IgD-negative memory B cell (primary cell): Measurements from ENCODE around the gene DLGAP4. TPM values are rescaled to one million over a fixed set of nuclear protein-coding genes. Genes with fewer than 3 reads are reported as not detected.

Experiments used
- H3K27ac Mint-ChIP-seq, 3 donors: one replicate each; pipeline ENCODE4 v1.8.0; 2020 to 2022; ENCODE audit warnings: mild to moderate bottlenecking in 3 of 3, mixed read lengths in 3 of 3, moderate library complexity in 1 of 3
- H3K27me3 Mint-ChIP-seq: one replicate; pipeline ENCODE4 v1.8.0; 2021; ENCODE audit warnings: mixed read lengths
- H3K36me3 Mint-ChIP-seq: one replicate; pipeline ENCODE4 v1.8.0; 2020; ENCODE audit warnings: mild to moderate bottlenecking, mixed read lengths
- H3K4me1 Mint-ChIP-seq, 3 donors: one replicate each; pipeline ENCODE4 v1.8.0; 2020 to 2022; ENCODE audit warnings: mixed read lengths in 3 of 3, mild to moderate bottlenecking in 1 of 3
- H3K4me3 Mint-ChIP-seq, 4 donors: one replicate each; pipeline ENCODE4 v1.8.0; 2020 to 2022; ENCODE audit warnings: mild to moderate bottlenecking in 4 of 4, mixed read lengths in 4 of 4, moderate library complexity in 3 of 4
- H3K9me3 Mint-ChIP-seq, 3 donors: one replicate each; pipeline ENCODE4 v1.8.0; 2020 to 2021; ENCODE audit warnings: mixed read lengths in 3 of 3, mild to moderate bottlenecking in 1 of 3
- polyA plus RNA-seq: library from polyadenylated mRNA; unstranded; fragments of 300-500 nt; fragmentation: Illumina TruSeq; gene quantifications from one replicate; pipeline ENCODE4 v1.2.3, GENCODE V29; 2021

DLGAP4 gene
- 48.2 TPM for polyA plus RNA-seq

DNA sequence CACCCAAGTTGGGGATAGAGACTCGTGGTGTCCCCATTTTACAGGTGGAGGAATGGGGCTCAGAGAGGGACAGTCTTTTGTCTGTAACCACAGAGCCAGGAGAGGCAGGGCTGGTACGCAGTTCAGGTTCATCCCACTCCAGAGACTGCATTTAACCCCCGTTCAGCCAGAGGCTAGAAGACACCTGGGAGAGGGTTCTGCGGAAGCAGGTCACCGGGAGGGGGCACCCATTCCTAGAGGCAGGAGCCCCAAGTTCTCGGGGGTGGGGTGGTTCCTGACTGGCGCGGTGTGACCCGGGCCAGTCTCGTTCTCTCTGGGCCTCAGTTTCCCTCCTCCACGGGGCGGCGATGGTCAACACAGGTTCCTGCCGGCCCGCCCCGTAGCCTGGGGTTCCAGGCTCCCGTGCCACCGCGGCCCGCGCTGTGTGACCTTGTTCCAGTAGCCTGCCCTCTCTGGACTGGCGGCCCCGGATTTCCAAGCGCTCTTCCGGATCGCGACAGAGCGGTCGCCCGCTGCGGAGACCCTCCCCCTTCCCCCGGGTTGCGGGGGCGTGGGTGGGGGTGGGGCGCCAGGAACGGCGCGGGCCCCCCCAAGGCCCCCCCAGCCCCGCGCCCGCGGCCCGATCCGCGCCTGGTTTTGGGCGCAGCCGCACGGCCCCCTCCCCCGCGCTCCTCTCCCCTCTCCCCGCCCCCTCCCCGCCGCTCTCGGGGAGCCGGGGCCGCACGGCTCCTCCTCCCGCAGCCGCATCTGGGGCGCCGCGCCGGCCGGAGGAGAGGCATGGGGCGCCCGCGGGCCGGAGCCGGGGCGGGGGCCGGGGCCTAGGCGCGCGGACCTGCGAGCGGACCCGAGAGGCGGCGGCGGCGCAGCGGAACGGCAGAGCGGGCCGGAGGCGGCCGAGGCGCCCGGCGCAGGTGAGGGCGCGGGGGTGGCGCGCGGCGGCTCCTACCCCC lies at the start of gene DLGAP4:
Gene DLGAP4, plus strand, starts transcription at position 738 of the 950 bp plus-strand sequence. CDS start 125,379 bp downstream, outside the sequence.
- H3K4me1 Mint-ChIP-seq, result peaks cover 0 to 10% (median 8%) of the 10 kb centered on the region in 3 donors
- H3K4me3 Mint-ChIP-seq, result peak within 1 kb of the TSS; percentile 32 to 93 (median 74)
- H3K9me3 Mint-ChIP-seq, result peaks cover 0 to 2% (median 0%) of the 10 kb centered on the region in 3 donors
- peaks cover 47% of the 10 kb centered on the region for H3K27me3 Mint-ChIP-seq
- H3K27ac Mint-ChIP-seq, result no peak within 1 kb of the TSS
- H3K36me3 Mint-ChIP-seq, result no peaks in the 10 kb centered on the region

GRCh38 chr20:36259177-36260061 lies 46.7 kb upstream of the DLGAP4 start:
- H3K36me3 Mint-ChIP-seq, result no peaks in the 10 kb centered on the region
- no peaks in the 10 kb centered on the region for H3K4me1 Mint-ChIP-seq
- H3K4me3 Mint-ChIP-seq, result no peak overlapping the region
- H3K9me3 Mint-ChIP-seq, result no peaks in the 10 kb centered on the region
- H3K27me3 Mint-ChIP-seq, result no peaks in the 10 kb centered on the region
- H3K27ac Mint-ChIP-seq, result no peak overlapping the region

DNA sequence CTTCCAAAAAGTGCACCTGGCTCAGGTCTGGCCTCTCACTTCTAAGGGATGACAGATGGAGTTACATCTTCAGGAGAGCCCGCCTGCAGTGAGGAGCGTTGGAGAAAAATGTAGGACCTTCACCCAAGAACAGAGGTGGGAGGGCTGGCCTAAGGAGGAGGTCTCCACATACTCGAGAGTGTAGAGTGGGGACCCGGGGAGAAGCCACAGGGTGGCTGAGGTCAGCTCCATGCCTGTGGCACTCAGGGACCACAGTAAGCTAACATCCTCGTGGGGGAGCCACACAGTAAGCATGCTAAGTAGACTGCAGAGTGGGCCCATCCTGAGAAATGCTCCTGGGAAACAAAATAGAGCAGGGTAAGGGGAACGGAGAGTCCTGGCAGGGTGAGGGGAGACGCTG lies 45.8 kb upstream of the DLGAP4 start:
- no peak overlapping the region for H3K4me3 Mint-ChIP-seq
- no peaks in the 10 kb centered on the region for H3K27me3 Mint-ChIP-seq
- no peaks in the 10 kb centered on the region for H3K36me3 Mint-ChIP-seq
- H3K4me1 Mint-ChIP-seq, result no peaks in the 10 kb centered on the region
- no peak overlapping the region for H3K27ac Mint-ChIP-seq
- H3K9me3 Mint-ChIP-seq, result no peaks in the 10 kb centered on the region

DNA sequence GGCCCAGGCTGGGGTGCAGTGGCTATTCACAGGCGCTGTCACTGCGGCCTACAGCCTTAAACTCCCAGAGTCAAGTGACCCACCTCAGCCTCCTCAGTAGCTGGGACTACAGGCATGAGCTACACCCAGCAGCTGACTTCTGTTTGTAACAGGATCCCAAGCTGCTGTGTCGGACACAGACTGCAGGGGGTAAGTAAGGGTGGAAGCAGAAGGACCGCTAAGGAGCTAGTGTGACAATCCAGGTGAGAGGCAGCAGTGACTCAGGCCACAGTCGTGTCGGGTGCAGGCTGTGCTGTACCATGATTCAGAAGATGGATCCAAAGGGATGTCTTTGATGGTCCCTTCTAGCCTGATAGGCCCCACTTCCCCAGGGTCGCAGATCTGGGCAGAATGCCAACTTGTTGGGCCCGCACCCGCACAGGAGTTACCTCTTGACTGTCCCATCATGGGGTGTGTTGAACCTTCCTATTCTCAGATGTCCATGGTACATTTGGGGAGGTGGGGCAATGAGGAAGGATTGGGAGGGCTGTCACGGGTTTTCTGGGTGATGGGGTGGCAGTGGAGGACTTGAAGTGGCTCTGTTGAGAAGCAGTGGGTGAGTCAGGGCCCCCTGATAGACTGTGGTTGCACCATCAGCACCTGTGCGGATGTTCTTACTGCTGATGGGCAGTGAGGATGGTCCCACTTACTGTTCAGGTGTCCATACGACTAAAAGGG lies 44.6 kb upstream of the DLGAP4 start:
- Mint-ChIP-seq H3K27me3 (no peaks in the 10 kb centered on the region), H3K9me3 (no peaks in the 10 kb centered on the region), H3K27ac (no peak overlapping the region), H3K36me3 (no peaks in the 10 kb centered on the region), H3K4me1 (no peaks in the 10 kb centered on the region), H3K4me3 (no peak overlapping the region)

GRCh38 chr20:36262440-36262839 lies 43.7 kb upstream of the DLGAP4 start:
- no peak overlapping the region for H3K27ac Mint-ChIP-seq
- H3K36me3 Mint-ChIP-seq, result no peaks in the 10 kb centered on the region
- no peaks in the 10 kb centered on the region for H3K27me3 Mint-ChIP-seq
- no peaks in the 10 kb centered on the region for H3K4me1 Mint-ChIP-seq
- H3K4me3 Mint-ChIP-seq, result no peak overlapping the region
- H3K9me3 Mint-ChIP-seq, result no peaks in the 10 kb centered on the region

GRCh38 chr20:36264426-36265246 lies 41.5 kb upstream of the DLGAP4 start:
- no peak overlapping the region for H3K4me3 Mint-ChIP-seq
- no peaks in the 10 kb centered on the region for H3K27me3 Mint-ChIP-seq
- H3K9me3 Mint-ChIP-seq, result no peaks in the 10 kb centered on the region
- H3K27ac Mint-ChIP-seq, result no peak overlapping the region
- H3K4me1 Mint-ChIP-seq, result no peaks in the 10 kb centered on the region
- no peaks in the 10 kb centered on the region for H3K36me3 Mint-ChIP-seq

DNA sequence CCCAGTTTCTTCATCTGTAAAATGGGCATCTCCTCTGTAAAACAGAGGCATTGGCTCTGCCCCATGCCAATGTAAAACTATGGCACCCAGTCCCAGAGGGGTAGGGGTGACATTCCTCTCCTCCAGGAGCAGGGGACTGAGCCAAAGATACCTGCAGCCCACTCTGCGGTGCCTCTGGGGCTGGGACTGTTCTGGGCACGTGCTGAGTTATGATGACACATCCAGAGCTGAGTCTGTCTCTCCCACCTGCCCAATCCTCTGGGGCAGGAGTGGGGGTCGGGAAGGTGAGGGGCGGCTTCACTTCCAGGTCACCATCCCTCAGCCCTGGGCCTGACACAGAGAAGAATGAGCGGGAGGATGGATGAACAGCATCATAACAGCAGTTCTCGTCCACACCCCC lies 40.0 kb upstream of the DLGAP4 start:
- H3K36me3 Mint-ChIP-seq, result no peaks in the 10 kb centered on the region
- no peaks in the 10 kb centered on the region for H3K27me3 Mint-ChIP-seq
- H3K9me3 Mint-ChIP-seq, result no peaks in the 10 kb centered on the region
- no peak overlapping the region for H3K27ac Mint-ChIP-seq
- no peak overlapping the region for H3K4me3 Mint-ChIP-seq
- H3K4me1 Mint-ChIP-seq, result no peaks in the 10 kb centered on the region

- no peaks in the 10 kb centered on the region for H3K9me3 Mint-ChIP-seq
- no peaks in the 10 kb centered on the region for H3K4me1 Mint-ChIP-seq
- no peak overlapping the region for H3K27ac Mint-ChIP-seq
- H3K36me3 Mint-ChIP-seq, result no peaks in the 10 kb centered on the region
- H3K27me3 Mint-ChIP-seq, result no peaks in the 10 kb centered on the region
- no peak overlapping the region for H3K4me3 Mint-ChIP-seq
Observed at GRCh38 chr20:36267605-36268381, 38.3 kb upstream of the DLGAP4 start.

- Mint-ChIP-seq H3K36me3 (no peaks in the 10 kb centered on the region), H3K4me1 (no peaks in the 10 kb centered on the region), H3K27me3 (peaks cover 2% of the 10 kb centered on the region), H3K4me3 (no peak overlapping the region), H3K9me3 (no peaks in the 10 kb centered on the region), H3K27ac (no peak overlapping the region)
Observed at GRCh38 chr20:36268440-36269342, 37.4 kb upstream of the DLGAP4 start.

GRCh38 chr20:36269507-36269906 lies 36.6 kb upstream of the DLGAP4 start:
- Mint-ChIP-seq H3K4me1 (no peaks in the 10 kb centered on the region), H3K36me3 (no peaks in the 10 kb centered on the region), H3K9me3 (no peaks in the 10 kb centered on the region), H3K27me3 (peaks cover 2% of the 10 kb centered on the region), H3K4me3 (no peak overlapping the region), H3K27ac (no peak overlapping the region)

GRCh38 chr20:36270744-36271638 lies 35.1 kb upstream of the DLGAP4 start:
- Mint-ChIP-seq H3K27me3 (peaks cover 9% of the 10 kb centered on the region), H3K4me1 (no peaks in the 10 kb centered on the region), H3K4me3 (no peak overlapping the region), H3K9me3 (no peaks in the 10 kb centered on the region), H3K36me3 (no peaks in the 10 kb centered on the region), H3K27ac (no peak overlapping the region)
